ENCODE measurements around the gene OR6Q1.
A peak's percentile ranks its signal among the peaks of the same experiment; 100 is the strongest.

Gene OR6Q1

GRCh38 chr11:58047818-58048217 is 17.1 kb downstream of the OR6Q1 start:
- in situ Hi-C loops (cut with HindIII; ENCODE audit: low pct_ligation_motif_present, low pct_unique_long_range_greater_than_20kb, low sequenced_read_pairs): no loop called here
- no peak for DNase-seq

GRCh38 chr11:58055806-58056401 is 25.2 kb downstream of the OR6Q1 start:
- in situ Hi-C loops (cut with HindIII; ENCODE audit: low pct_ligation_motif_present, low pct_unique_long_range_greater_than_20kb, low sequenced_read_pairs): no loop called here
- no peak for DNase-seq

DNA sequence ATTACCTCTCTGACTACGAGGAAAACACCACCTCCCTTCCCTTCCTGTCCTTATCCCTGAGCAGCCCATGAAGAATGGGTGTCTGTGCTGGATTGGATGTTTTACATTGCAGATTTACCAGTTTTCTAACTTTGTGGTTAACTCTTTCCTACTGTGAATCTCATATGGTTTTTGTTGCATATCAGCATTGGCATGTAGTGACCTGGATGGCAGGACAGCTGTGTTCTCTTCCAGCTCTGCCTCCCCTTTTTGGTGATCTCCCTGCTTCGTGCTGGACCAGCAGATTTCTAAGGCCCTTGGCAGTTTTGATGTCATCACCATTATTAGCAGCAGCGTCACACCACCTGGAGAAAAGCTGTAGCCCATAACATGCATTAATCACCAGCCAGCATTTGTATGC is 26.7 kb downstream of the OR6Q1 start:
- no peak for DNase-seq
- in situ Hi-C loops (cut with HindIII; ENCODE audit: low pct_ligation_motif_present, low pct_unique_long_range_greater_than_20kb, low sequenced_read_pairs): no loop called here

DNA sequence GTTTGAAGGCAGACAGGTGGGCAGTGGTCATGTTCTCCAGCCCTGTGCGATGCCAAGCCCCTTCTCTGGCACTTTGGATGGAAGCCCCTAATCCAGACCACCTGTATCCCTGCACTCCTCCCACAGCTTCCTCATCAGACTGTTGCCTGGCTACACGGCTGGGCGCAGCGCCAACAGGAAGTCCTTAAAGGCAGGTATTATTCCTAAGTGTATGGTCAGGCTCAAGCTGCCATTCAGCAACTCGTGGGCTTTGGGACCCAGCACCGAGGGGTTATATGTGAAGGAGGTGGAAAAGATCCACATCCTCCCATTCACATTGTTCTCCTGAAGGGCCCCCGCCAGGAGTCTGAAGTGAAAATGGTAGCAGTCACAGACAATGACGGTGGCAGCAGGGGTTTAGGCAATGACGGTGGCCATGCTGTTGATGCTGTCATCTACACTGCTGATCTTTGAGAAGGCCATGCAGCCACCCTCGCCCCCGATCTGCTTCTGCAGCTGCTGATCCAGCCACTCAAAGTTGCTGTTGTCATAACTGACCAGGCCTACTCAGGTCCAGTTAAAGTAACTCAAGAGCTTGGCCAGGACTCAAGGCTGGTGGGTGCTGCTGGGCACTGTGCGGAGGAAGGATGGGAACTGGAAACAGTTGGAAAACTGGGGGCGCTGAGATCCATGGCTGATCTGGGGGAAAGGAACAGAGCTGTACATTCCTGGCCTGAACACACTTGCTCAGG is 27.7 kb downstream of the OR6Q1 start:
- no peak for DNase-seq
- in situ Hi-C loops (cut with HindIII; ENCODE audit: low pct_ligation_motif_present, low pct_unique_long_range_greater_than_20kb, low sequenced_read_pairs): no loop called here

DNA sequence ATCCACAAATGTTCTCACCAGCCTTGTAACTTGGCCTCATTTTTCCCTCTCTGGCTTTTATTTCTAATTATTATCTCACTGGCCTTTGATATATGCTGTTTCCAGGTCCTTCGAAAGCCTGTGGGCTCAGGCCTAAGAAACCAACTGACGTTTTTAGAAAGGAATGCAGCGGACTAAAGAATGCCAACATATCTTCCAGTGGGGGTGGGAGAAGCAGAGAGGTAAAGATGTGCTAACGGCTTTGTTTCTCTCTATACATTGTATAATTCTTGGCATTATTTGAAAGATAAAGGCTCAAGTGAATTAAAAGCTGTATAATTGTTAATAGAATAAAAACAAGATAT is 28.2 kb downstream of the OR6Q1 start:
- in situ Hi-C loops (cut with HindIII; ENCODE audit: low pct_ligation_motif_present, low pct_unique_long_range_greater_than_20kb, low sequenced_read_pairs): no loop called here
- peak; percentile 90 for DNase-seq

DNA sequence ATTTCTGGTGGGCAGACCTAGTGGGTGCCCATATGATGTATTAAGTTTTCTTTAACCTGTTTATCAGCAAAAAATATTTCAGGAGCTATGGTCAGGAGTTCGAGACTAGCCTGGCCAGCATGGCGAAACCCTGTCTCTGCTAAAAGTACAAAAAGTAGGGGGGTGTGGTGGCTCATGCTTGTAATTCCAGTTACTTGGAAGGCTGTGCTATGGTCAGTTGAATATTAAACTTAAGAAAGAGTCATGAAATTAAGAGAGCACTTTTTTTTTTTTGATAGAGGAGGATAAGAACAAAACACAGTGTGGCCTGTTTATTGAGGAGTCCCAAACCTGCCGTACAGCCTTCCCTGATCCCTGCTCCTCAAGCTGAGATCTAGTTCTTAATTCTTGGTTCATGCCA is 29.8 kb downstream of the OR6Q1 start:
- in situ Hi-C loops (cut with HindIII; ENCODE audit: low pct_ligation_motif_present, low pct_unique_long_range_greater_than_20kb, low sequenced_read_pairs): no loop called here
- DNase-seq: peak; percentile 57

DNA sequence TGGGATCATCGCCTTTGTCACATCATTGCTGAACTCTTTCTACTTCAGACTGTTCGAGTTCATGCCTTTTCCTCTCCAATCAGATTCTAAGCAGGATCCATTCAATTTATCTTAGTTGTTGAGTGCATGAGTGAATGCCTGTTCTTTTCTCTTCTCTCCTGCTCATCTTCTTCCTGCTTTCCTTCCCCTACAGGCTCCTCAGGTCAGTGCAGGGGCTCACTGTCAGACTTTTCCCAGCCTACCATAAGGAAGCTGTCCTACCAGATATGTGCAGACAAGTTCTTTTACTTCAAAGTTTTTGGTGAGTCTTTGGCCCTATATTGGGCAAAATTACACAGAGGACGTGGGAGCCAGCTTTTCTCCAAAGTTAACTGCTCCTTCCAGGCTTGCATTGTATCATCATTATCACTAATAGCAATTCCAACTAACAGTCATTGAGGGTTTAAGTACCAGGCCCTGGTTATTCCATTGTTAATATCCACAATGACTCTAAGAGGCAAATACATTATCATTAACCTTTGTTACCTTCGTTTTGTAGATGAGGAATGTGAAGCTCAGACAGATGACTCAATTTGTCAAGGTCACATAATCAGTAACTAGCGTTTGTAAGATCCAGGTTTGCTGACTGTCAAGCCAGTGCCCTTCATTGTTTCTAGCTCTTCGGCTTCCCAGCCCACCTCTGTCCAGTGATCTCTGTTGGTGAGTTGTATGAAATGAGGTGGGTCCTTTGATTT is 30.4 kb downstream of the OR6Q1 start:
- DNase-seq: peak; percentile 60
- in situ Hi-C loops (cut with HindIII; ENCODE audit: low pct_ligation_motif_present, low pct_unique_long_range_greater_than_20kb, low sequenced_read_pairs): no loop called here

DNA sequence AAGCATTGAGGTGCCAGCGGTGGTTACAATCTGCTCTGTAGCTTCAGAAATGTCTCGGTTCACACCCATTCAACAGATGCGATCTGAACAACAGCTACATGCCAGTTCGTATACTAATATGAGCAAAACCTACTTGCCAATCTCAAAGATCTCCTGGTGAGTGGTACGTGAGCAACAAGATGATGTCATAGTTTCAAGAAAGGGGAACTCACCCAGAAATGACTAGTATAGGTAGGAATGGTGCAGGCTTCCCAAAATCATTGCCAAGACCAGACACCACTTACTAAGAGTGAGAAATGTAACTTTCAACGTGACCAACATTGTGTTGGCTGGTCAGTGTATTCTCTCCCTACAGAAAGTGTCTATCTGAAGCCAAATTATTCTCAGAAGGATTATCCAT is 31.1 kb downstream of the OR6Q1 start:
- in situ Hi-C loops (cut with HindIII; ENCODE audit: low pct_ligation_motif_present, low pct_unique_long_range_greater_than_20kb, low sequenced_read_pairs): no loop called here

GRCh38 chr11:58067685-58068084 is 36.9 kb downstream of the OR6Q1 start:
- in situ Hi-C loops (cut with HindIII; ENCODE audit: low pct_ligation_motif_present, low pct_unique_long_range_greater_than_20kb, low sequenced_read_pairs): no loop called here
- no peak for DNase-seq

More for the DNA sequence above, 31.1 kb downstream of the OR6Q1 start:
- DNase-seq: peak; percentile 34

DNA sequence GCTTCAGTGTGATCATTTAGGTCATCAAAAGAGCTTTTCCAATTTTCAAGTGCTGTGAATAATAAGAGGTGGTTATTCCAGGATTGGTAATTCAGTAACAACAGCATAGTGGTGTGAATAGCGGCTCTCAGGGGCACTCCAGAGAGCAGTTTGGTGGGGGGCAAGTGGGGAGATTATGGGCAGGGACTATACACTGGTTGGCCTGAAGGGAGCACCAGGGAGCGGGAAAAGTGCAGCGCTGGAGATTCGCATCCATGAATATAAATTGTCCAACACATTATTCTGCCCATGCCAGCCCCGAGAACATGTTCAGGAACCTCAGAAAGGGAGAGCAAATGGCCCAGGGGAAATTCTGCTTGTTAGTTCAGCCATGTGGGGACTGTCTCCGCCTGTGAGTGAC is 37.9 kb downstream of the OR6Q1 start:
- no peak for DNase-seq
- in situ Hi-C loops (cut with HindIII; ENCODE audit: low pct_ligation_motif_present, low pct_unique_long_range_greater_than_20kb, low sequenced_read_pairs): no loop called here

DNA sequence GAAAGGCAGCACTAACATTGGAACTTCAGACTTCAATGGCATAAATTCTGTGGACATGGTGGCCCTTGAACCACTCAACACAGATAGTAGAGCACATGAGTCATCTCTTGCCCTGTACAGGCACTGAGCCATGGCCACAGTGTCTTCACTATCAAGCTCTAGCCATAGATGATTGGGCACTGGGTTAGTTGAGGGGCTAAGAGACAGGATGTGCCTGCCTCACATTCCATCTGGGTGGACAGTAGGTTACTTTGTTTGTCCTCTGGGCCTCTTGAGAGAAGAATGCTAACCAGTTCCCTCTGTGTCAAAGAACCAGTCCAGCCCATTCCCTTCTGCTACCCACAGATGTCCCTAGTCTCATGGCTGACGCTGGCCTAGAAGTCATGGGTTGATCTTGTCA is 39.8 kb downstream of the OR6Q1 start:
- DNase-seq: no peak
- in situ Hi-C loops (cut with HindIII; ENCODE audit: low pct_ligation_motif_present, low pct_unique_long_range_greater_than_20kb, low sequenced_read_pairs): no loop called here

DNA sequence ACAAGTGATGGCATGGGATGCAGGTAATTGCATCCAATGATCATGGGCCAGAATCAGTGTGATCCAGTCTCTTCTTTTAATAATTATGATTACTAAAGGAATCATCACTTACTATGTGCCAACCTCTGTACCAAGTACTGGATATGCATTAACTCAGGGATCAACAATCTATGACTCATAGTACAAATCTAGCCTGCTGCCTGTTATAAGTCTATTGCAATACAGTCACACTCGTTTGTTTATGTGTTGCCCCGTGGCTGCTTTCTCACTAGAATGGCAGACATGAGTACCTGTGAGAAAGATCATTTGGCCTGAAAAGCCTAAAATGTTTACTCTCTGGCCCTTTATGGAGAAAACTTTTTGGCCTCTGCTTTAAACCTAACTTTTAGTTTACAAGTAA is 45.0 kb downstream of the OR6Q1 start:
- DNase-seq: no peak

More for the DNA sequence above, 45.0 kb downstream of the OR6Q1 start:
- in situ Hi-C loops (cut with HindIII; ENCODE audit: low pct_ligation_motif_present, low pct_unique_long_range_greater_than_20kb, low sequenced_read_pairs): no loop called here
